Mesothelial cell of epicardium (in vitro differentiated cells): Measurements from ENCODE around the gene TAF13. TPM values are rescaled to one million over a fixed set of nuclear protein-coding genes. Genes with fewer than 3 reads are reported as not detected.
A peak's percentile ranks its signal among the peaks of the same experiment; 100 is the strongest.

Source experiments
- DNase-seq, 2 experiments: peaks; one replicate each; pipeline ENCODE4 v3.0.0; 2021; ENCODE audit warnings: low spot score in 2 of 2; ENCODE audit not compliant: unreplicated experiment in 2 of 2
- H3K27ac Mint-ChIP-seq: 2 replicates; pipeline ENCODE4 v1.8.0; 2021; ENCODE audit warnings: mixed read lengths
- H3K27me3 Mint-ChIP-seq: 2 replicates; pipeline ENCODE4 v1.8.0; 2021; ENCODE audit warnings: low read depth, mixed read lengths
- H3K36me3 Mint-ChIP-seq: 2 replicates; pipeline ENCODE4 v1.8.0; 2021; ENCODE audit warnings: mixed read lengths
- H3K4me1 Mint-ChIP-seq: 2 replicates; pipeline ENCODE4 v1.8.0; 2021; ENCODE audit warnings: mixed read lengths
- H3K4me3 Mint-ChIP-seq: 2 replicates; pipeline ENCODE4 v1.8.0; 2021; ENCODE audit warnings: mild to moderate bottlenecking, moderate library complexity, mixed read lengths
- H3K9me3 Mint-ChIP-seq: 2 replicates; pipeline ENCODE4 v1.8.0; 2021; ENCODE audit warnings: mixed read lengths
- CTCF ChIP-seq: fragments of 200-600 bp; sonication (generic); IDR thresholded peaks from one replicate; pipeline ENCODE4 v1.5.0; 2021; ENCODE audit warnings: antibody characterized with exemption; ENCODE audit not compliant: unreplicated experiment
- total RNA-seq: library from RNA; stranded (reverse); gene quantifications from 3 replicates; pipeline ENCODE4 v1.2.1, GENCODE V29; 2021

TAF13 gene
- total RNA-seq, 1 donor from 2014 or later, result 27.0 TPM

GRCh38 chr1:109084563-109085517 lies 9.0 kb upstream of the TAF13 start:
- TF ChIP-seq CTCF, result no peak
- Mint-ChIP-seq H3K4me3 (no peak overlapping the region), H3K4me1 (peaks cover 3% of the 10 kb centered on the region), H3K36me3 (peaks cover 1% of the 10 kb centered on the region), H3K9me3 (no peaks in the 10 kb centered on the region), H3K27me3 (no peaks in the 10 kb centered on the region), H3K27ac (no peak overlapping the region)
- no peak for DNase-seq

- peaks cover 3% of the 10 kb centered on the region for H3K4me1 Mint-ChIP-seq
- DNase-seq, result no peak
- H3K27me3 Mint-ChIP-seq, result no peaks in the 10 kb centered on the region
- no peaks in the 10 kb centered on the region for H3K9me3 Mint-ChIP-seq
- no peak for TF ChIP-seq CTCF
- peaks cover 1% of the 10 kb centered on the region for H3K36me3 Mint-ChIP-seq
- H3K4me3 Mint-ChIP-seq, result no peak overlapping the region
- no peak overlapping the region for H3K27ac Mint-ChIP-seq
Measured at GRCh38 chr1:109083923-109084322, 8.1 kb upstream of the TAF13 start.

GRCh38 chr1:109083501-109083900 lies 7.7 kb upstream of the TAF13 start:
- H3K36me3 Mint-ChIP-seq, result peaks cover 1% of the 10 kb centered on the region
- peaks cover 3% of the 10 kb centered on the region for H3K4me1 Mint-ChIP-seq
- no peak for TF ChIP-seq CTCF
- no peak overlapping the region for H3K27ac Mint-ChIP-seq
- no peak for DNase-seq
- no peak overlapping the region for H3K4me3 Mint-ChIP-seq
- H3K27me3 Mint-ChIP-seq, result no peaks in the 10 kb centered on the region
- H3K9me3 Mint-ChIP-seq, result no peaks in the 10 kb centered on the region

GRCh38 chr1:109080441-109081082 lies 4.8 kb upstream of the TAF13 start:
- H3K4me3 Mint-ChIP-seq, result no peak overlapping the region
- no peak for TF ChIP-seq CTCF
- H3K27me3 Mint-ChIP-seq, result no peaks in the 10 kb centered on the region
- H3K9me3 Mint-ChIP-seq, result no peaks in the 10 kb centered on the region
- H3K4me1 Mint-ChIP-seq, result peaks cover 10% of the 10 kb centered on the region
- no peak for DNase-seq
- no peaks in the 10 kb centered on the region for H3K36me3 Mint-ChIP-seq
- peak overlapping the region; percentile 64 for H3K27ac Mint-ChIP-seq

- Mint-ChIP-seq H3K4me3 (no peak overlapping the region), H3K27me3 (no peaks in the 10 kb centered on the region), H3K27ac (no peak overlapping the region), H3K9me3 (no peaks in the 10 kb centered on the region), H3K36me3 (peaks cover 5% of the 10 kb centered on the region), H3K4me1 (peaks cover 20% of the 10 kb centered on the region)
- no peak for TF ChIP-seq CTCF
- DNase-seq, result no peak
Measured at GRCh38 chr1:109079240-109079622, 3.4 kb upstream of the TAF13 start.
